DOHH2 (cell line): ENCODE data around the gene SLC39A6.

Source experiments
- EZH2phosphoT487 ChIP-seq: fragments of 200-600 bp; sonication (generic); IDR thresholded peaks from 2 replicates; pipeline ENCODE4 v1.6.1; 2017; ENCODE audit warnings: borderline replicate concordance, mild to moderate bottlenecking, antibody characterized with exemption, low read length, moderate library complexity, mixed read lengths
- TF ChIP-seq, protein P1 (sequence below): fragments of 200-600 bp; sonication (generic); IDR thresholded peaks from one replicate; pipeline ENCODE4 v1.5.1; 2014; ENCODE audit warnings: antibody characterized with exemption, mild to moderate bottlenecking, low read depth, low read length; ENCODE audit not compliant: poor library complexity, severe bottlenecking

DNA sequence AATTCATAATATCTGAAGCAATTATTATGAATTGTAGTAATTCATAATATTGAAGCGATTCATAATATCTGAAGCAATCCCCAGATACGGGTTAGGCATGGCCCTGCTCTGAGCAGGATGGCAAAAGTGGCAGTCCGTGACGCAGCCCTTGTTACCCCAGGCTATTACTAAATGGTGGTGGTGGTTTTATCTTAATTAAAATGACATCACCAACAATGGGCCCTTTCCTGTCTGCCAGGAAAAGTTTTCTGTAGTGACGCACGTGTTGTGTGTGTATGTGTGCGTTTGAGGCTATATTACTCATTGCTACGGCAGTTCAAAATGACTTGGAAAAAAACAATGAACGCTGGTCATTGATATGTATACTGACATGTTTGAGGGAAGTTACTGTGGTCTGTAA lies 47.6 kb upstream of the SLC39A6 start:
- TF ChIP-seq, protein P1, sequence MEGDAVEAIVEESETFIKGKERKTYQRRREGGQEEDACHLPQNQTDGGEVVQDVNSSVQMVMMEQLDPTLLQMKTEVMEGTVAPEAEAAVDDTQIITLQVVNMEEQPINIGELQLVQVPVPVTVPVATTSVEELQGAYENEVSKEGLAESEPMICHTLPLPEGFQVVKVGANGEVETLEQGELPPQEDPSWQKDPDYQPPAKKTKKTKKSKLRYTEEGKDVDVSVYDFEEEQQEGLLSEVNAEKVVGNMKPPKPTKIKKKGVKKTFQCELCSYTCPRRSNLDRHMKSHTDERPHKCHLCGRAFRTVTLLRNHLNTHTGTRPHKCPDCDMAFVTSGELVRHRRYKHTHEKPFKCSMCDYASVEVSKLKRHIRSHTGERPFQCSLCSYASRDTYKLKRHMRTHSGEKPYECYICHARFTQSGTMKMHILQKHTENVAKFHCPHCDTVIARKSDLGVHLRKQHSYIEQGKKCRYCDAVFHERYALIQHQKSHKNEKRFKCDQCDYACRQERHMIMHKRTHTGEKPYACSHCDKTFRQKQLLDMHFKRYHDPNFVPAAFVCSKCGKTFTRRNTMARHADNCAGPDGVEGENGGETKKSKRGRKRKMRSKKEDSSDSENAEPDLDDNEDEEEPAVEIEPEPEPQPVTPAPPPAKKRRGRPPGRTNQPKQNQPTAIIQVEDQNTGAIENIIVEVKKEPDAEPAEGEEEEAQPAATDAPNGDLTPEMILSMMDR: no peak
- TF ChIP-seq EZH2phosphoT487: no peak
